GM23248 (cell line): ENCODE data around the gene HOXA10. TPM values are rescaled to one million over a fixed set of nuclear protein-coding genes. Genes with fewer than 3 reads are reported as not detected.

Experiments used
- DNase-seq: peaks from one replicate; pipeline ENCODE4 v3.0.0-alpha.2; 2015
- H2AFZ ChIP-seq: fragments of 200-600 bp; sonication (generic); 2 replicates; pipeline ENCODE4 v1.6.1; 2016; ENCODE audit warnings: antibody characterized with exemption
- H3F3A ChIP-seq: fragments of 200-600 bp; sonication (generic); 2 replicates; pipeline ENCODE4 v1.6.1; 2016; ENCODE audit warnings: mild to moderate bottlenecking, antibody characterized with exemption, mixed run types; ENCODE audit not compliant: insufficient read depth
- H3K27ac ChIP-seq: fragments of 200-600 bp; sonication (generic); 2 replicates; pipeline ENCODE4 v1.5.1; 2016; ENCODE audit warnings: mild to moderate bottlenecking
- H3K27me3 ChIP-seq: fragments of 200-600 bp; sonication (generic); replicated peaks from 2 replicates; pipeline ENCODE4 v1.6.1; 2016; ENCODE audit warnings: mild to moderate bottlenecking; ENCODE audit not compliant: insufficient read depth
- H3K36me3 ChIP-seq: fragments of 200-600 bp; sonication (generic); 2 replicates; pipeline ENCODE4 v1.6.1; 2016; ENCODE audit warnings: low read depth, mild to moderate bottlenecking
- H3K4me1 ChIP-seq: fragments of 200-600 bp; sonication (generic); 2 replicates; pipeline ENCODE4 v1.6.1; 2016; ENCODE audit warnings: mild to moderate bottlenecking; ENCODE audit not compliant: insufficient read depth
- H3K4me2 ChIP-seq: fragments of 200-600 bp; sonication (generic); one replicate; pipeline ENCODE4 v1.6.1; 2016; ENCODE audit warnings: mild to moderate bottlenecking; ENCODE audit not compliant: unreplicated experiment
- H3K4me3 ChIP-seq: fragments of 200-600 bp; sonication (generic); 2 replicates; pipeline ENCODE4 v1.5.1; 2016; ENCODE audit warnings: mild to moderate bottlenecking
- H3K79me2 ChIP-seq: fragments of 200-600 bp; sonication (generic); 2 replicates; pipeline ENCODE4 v1.6.1; 2016; ENCODE audit warnings: mild to moderate bottlenecking; ENCODE audit not compliant: insufficient read depth
- H3K9ac ChIP-seq: fragments of 200-600 bp; sonication (generic); 2 replicates; pipeline ENCODE4 v1.6.1; 2016; ENCODE audit warnings: mild to moderate bottlenecking
- H3K9me2 ChIP-seq: fragments of 200-600 bp; sonication (generic); 2 replicates; pipeline ENCODE4 v1.6.1; 2016; ENCODE audit warnings: mixed run types, mild to moderate bottlenecking, moderate library complexity; ENCODE audit not compliant: insufficient read depth
- H3K9me3 ChIP-seq: fragments of 200-600 bp; sonication (generic); one replicate; pipeline ENCODE4 v1.6.1; 2017; ENCODE audit warnings: low read depth
- H4K20me1 ChIP-seq: fragments of 200-600 bp; sonication (generic); 2 replicates; pipeline ENCODE4 v1.6.0; 2016; ENCODE audit not compliant: insufficient read depth
- EZH2 ChIP-seq: fragments of 200-600 bp; sonication (generic); IDR thresholded peaks from 2 replicates; pipeline ENCODE4 v1.6.1; 2018; ENCODE audit warnings: antibody characterized with exemption, mild to moderate bottlenecking; ENCODE audit not compliant: insufficient read depth, poor library complexity, severe bottlenecking
- EZH2phosphoT487 ChIP-seq: fragments of 200-600 bp; sonication (generic); IDR thresholded peaks from 2 replicates; pipeline ENCODE4 v1.6.1; 2018; ENCODE audit warnings: antibody characterized with exemption, moderate library complexity, mild to moderate bottlenecking, low read depth; ENCODE audit not compliant: insufficient read depth
- WGBS, 2 experiments: methylation state at CpG; one replicate each; pipeline ENCODE4 v1.1.6; 2015 to 2017; ENCODE audit warnings: low lambda C conversion rate in 2 of 2, low coverage in 1 of 2; ENCODE audit errors: missing lambda C conversion rate in 2 of 2; 5-methylcytosine and 5-hydroxymethylcytosine counted together
- in situ Hi-C: fragments of 300-500 bp; cut with MboI; formaldehyde crosslinking; loops from 2 replicates; pipeline ENCODE4 v1.15.0; 2020
- polyA plus RNA-seq: library from polyadenylated mRNA; unstranded; fragments of >200 nt; fragmentation: Nextera tagmentation; extraction: Ambion mirVana; gene quantifications from 2 replicates; pipeline ENCODE4 v1.2.1, GENCODE V29; 2016
- total RNA-seq: library from RNA; depleted of rRNA; stranded (reverse); fragments of >200 nt; shearing (Covaris generic); gene quantifications from 2 replicates; pipeline ENCODE4 v1.2.3, GENCODE V29; 2014

The HOXA10 gene
- total and polyA plus RNA-seq, 2 experiments from 2014 or later: 28.0 to 29.3 TPM

DNA sequence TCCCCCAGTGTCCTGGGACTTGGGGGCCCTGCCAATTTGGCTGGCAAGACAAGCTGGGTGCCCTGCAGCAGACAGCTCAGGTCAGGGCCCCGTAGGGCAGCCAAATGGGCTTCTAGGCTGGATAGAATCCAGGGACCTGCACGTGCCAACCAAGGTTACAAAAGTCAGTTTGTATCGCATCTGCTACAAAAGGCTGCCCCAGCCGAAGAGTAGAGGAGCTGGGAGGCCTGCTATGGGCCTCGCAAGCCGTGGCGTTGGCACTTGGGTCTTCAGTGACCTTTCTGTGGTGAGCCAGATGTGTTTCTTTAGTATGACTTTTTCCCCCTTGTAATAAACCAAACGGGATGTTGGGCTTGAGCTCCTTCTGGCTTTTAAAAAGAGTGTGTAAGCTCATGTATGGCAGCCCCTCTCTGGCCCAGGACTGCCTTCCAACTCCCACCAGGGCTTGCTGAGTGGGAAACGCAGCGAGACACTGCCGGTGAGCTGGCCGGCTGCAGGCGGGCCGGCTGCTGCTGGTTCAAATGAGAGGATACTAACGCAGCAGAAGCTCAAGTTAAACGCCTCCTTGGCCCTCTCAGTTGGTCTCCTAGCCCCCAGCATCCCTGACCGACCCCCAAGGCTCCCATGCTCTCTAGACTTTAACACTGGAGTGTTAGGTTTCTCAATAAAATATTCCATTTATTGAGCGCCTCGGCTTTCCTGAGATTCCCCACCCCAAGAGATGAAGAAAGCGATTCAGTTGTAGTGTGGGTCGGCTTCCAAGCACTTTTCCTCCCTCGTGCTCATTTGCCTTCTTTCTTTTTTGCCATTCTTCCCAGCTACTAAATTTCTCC, 3.1 kb upstream of the HOXA10 start:
- no peaks in the 10 kb centered on the region for H3K27me3 ChIP-seq
- 1 to 2% methylated on average over 22 of the region's 22 CpGs for WGBS, 2 experiments
- no peak for TF ChIP-seq EZH2phosphoT487
- TF ChIP-seq EZH2: no peak
- H2AFZ ChIP-seq: peak overlapping the region; percentile 83
- no peaks in the 10 kb centered on the region for H3K9me3 ChIP-seq
- peaks cover 95% of the 10 kb centered on the region for H3K79me2 ChIP-seq
- H3K4me2 ChIP-seq: peak overlapping the region; percentile 100
- no peaks in the 10 kb centered on the region for H3K36me3 ChIP-seq
- H4K20me1 ChIP-seq: no peaks in the 10 kb centered on the region
- peak overlapping the region; percentile 83 for H3K4me3 ChIP-seq
- in situ Hi-C loops: loop anchor here (10.0 kb wide), 1 partner anchor 1322 kb away; no protein-coding TSS in a partner anchor
- peaks cover 51% of the 10 kb centered on the region for H3K4me1 ChIP-seq
- no peaks in the 10 kb centered on the region for H3K9me2 ChIP-seq
- peak overlapping the region; percentile 98 for H3K9ac ChIP-seq
- H3K27ac ChIP-seq: peak overlapping the region; percentile 99
- peak; percentile 80 for DNase-seq
- no peaks in the 10 kb centered on the region for H3F3A ChIP-seq

DNA sequence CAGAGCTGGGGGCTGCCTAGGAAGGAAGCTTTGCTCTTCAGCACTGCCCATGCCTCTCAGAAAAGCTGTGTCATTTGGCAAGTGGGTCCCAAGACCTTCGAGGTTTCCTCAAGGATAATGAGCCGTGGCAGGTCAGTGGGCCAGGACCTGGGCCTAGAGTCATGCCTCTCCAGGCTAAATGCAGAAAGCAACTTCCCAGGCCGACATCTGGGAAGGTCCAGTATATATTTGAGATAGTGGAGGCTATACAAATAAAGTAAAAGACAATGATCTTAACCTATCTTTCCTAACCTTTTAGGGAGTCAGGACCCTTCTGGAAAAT, 2.4 kb upstream of the HOXA10 start:
- H3K27ac ChIP-seq: peak overlapping the region; percentile 99
- H3K27me3 ChIP-seq: no peaks in the 10 kb centered on the region
- H3K4me3 ChIP-seq: peak overlapping the region; percentile 83
- in situ Hi-C loops: loop anchor here (10.0 kb wide), 1 partner anchor 1322 kb away; no protein-coding TSS in a partner anchor
- H3F3A ChIP-seq: no peaks in the 10 kb centered on the region
- DNase-seq: no peak
- H4K20me1 ChIP-seq: no peaks in the 10 kb centered on the region
- peak overlapping the region; percentile 65; the same call in 1 of the 2 replicates for H2AFZ ChIP-seq
- WGBS, 2 experiments: 4% methylated on average over 3 of the region's 3 CpGs
- H3K9me2 ChIP-seq: no peaks in the 10 kb centered on the region
- peak overlapping the region; percentile 98 for H3K9ac ChIP-seq
- H3K36me3 ChIP-seq: no peaks in the 10 kb centered on the region
- no peaks in the 10 kb centered on the region for H3K9me3 ChIP-seq
- TF ChIP-seq EZH2 (no peak), EZH2phosphoT487 (no peak)
- H3K4me1 ChIP-seq: peaks cover 45% of the 10 kb centered on the region
- H3K4me2 ChIP-seq: peak overlapping the region; percentile 100
- H3K79me2 ChIP-seq: peaks cover 96% of the 10 kb centered on the region

DNA sequence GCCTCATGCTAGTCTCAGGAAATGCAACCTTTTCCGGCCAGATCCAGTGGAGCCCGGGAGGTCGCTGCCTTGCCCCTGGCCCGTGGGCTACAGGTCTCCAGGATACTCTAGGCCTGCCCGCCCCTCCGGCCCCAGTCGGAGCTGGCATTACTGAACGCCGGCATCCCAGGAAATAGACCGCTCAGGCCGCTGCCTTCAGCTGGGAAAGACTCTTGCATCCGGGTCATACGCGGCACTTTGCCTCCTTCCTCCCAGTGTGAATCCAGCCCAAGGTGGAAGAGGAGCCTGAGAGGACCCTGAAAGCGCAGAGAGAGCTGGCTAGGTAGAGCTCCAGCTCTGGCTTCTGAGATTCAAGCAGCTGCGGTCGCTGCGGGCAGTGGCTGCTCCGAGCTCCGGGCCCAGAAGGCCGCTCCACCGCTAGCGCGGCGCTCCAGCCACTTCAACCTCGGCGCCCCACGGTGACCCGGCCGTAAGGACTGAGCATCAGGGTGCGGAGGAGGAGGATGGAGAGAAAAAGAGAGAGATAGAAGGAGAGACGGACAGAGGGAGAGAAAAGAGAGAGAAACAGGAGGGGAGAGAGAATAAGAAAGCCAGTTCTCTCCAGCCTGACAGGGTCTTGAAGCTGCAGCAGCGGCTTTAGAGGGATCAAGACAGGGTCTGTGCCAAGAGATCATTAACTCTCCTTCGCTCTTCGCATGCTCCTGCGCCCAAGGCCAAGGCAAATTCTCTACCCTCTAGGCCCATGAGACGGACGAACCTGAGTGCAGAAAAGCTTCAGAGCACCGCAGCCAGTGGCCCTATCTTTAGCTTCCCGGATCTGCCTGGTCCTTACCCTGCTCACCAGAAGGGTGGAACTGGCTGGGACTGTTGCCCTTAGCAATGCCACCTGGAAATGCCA, 1.8 kb upstream of the HOXA10 start:
- Histone ChIP-seq H3K79me2 (peaks cover 96% of the 10 kb centered on the region), H3F3A (no peaks in the 10 kb centered on the region), H4K20me1 (no peaks in the 10 kb centered on the region), H3K27me3 (no peaks in the 10 kb centered on the region), H3K4me3 (peak overlapping the region; percentile 83), H3K9ac (peak overlapping the region; percentile 98), H3K9me2 (no peaks in the 10 kb centered on the region), H3K4me2 (peak overlapping the region; percentile 100), H2AFZ (peak overlapping the region; percentile 65), H3K27ac (peak overlapping the region; percentile 99), H3K36me3 (no peaks in the 10 kb centered on the region), H3K4me1 (peaks cover 39% of the 10 kb centered on the region), H3K9me3 (no peaks in the 10 kb centered on the region)
- TF ChIP-seq EZH2 (no peak), EZH2phosphoT487 (no peak)
- WGBS, 2 experiments: 1 to 3% methylated on average over 34 to 39 of the region's 40 CpGs
- peak; percentile 78 for DNase-seq
- in situ Hi-C loops: loop anchor here (10.0 kb wide), 1 partner anchor 1321 kb away; no protein-coding TSS in a partner anchor
